ENCODE results near the gene SYNC. TPM values are rescaled to one million over a fixed set of nuclear protein-coding genes. Genes with fewer than 3 reads are reported as not detected.
"Not testable (repeated sequence)": the region's sequence is repeated elsewhere in the genome, so short reads cannot be mapped to it uniquely, and the experiment has no call there.

SYNC gene
- polyA plus RNA-seq, 3 donors: 0.56 to 9.0 (median 5.6) TPM

DNA sequence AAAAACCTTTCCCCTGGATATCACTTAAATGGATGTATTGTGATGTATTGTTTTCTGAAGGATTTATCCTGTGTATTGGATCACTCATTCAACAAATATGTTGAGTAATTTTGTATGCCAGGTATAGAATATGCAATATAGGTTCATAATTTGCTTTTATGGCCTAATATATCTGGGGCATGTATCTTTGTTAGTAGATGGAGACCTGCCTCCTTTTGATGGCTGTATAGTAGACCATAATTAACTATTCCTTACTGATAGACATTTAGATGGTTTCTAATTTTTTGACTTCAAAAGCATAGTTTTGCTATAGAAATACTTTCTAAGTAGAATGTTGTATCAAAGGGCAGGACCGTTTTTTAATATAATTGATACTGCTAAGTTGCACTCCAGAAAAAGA is 43.0 kb downstream of the SYNC start:
- 94% methylated on average over 1 of the region's 1 CpG for WGBS, 3 donors
- H3K27ac ChIP-seq (ENCODE audit: low read depth, low read length): no peak overlapping the region

DNA sequence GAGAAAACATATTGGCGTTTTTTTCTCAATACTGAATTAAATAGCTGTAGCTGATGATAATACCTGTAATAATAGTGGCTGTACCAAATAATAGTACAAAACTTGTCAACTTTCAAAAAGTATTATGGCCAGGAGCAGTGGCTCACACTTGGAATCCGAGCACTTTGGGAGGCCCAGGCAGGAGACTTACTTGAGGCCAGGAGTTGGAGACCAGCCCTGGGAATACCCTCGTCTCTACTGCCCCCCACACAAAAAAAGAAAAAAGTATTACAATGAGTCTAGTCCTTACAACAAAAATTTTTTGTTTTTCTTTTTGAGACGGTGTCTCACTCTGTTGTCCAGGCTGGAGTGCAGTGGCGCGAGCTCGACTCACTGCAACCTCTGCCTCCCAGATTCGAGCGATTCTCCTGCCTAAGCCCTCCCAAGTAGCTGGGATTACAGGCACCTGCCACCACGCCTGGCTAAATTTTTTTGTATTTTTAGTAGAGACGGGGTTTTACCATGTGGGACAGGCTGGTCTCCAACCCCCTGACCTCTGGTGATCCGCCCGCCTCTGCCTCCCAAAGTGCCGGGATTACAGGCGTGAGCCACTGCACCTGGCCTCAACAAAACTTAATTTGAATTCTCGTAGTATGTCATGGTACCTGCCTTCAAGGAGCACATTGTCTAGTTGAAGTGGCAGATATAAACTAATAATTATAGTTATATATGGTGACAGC is 50.2 kb downstream of the SYNC start:
- H3K27ac ChIP-seq (ENCODE audit: low read depth, low read length): no peak overlapping the region

DNA sequence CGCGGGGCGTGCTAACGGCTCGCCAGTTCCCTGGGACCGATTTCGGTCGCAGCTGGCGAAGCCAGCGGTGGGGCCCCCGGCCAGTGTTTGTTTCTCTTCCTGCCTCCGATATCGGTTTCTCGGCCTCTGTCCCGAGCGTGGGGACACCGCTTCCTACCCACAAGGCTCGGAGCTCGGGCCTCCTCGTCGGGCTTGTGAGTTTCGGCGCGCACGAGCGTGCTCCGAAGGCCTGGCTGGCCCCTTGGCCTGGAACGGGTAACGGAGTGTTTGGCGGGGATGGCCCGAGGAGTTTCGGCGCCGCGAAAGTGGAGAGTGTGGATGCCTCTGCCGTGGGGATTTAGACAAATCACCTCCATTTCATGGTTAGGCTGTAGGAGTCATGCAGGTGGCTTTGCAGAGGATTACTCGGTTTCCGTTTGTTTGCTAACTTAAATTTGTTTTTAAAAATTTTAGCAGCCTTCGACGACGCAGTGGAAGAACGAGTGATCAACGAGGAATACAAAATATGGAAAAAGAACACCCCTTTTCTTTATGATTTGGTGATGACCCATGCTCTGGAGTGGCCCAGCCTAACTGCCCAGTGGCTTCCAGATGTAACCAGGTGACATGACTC is 51.0 kb downstream of the SYNC start:
- 0 to 1% (median 1%) methylated on average over 43 of the region's 43 CpGs for WGBS, 3 donors

More for the DNA sequence above, 50.2 kb downstream of the SYNC start:
- 85 to 88% (median 87%) methylated on average over 16 of the region's 16 CpGs for WGBS, 3 donors

DNA sequence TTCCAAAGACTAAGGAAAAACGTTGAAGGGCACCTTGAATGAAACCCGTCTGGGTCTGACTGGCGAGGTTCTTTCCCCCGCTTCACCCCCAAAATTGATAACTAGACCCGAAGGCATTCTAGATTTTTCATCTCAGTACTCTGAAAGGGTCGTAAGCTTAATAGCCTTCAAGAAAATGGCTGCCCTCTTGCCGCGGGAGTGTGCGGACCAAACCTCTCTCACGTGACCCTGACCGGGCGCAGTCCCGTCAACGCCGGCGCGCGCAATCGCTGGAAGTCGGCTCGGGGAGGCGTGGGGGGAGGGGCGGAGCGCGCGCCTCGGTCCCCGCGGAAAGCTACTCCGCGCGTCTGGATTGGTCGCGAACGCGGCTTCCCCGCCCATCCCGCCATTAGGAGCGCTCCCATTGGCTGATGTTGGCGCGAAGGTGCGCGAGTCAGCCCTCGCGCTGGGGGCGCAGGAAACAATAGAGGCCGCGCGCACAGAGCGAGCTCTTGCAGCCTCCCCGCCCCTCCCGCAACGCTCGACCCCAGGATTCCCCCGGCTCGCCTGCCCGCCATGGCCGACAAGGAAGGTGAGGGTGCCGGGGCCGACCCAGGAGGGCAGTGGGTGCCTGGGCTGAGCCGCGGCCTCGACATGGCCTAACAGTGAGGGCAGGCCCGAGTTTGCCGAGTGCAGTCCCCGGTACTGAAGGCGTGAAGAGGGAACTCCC is 51.7 kb downstream of the SYNC start, which contains the start of gene RBBP4:
TSS of gene RBBP4 (plus strand) at position 457 of the 709 bp plus-strand sequence. CDS start at position 556, 99 bp downstream.
- peak within 1 kb of the TSS; percentile 94 for H3K27ac ChIP-seq (ENCODE audit: low read depth, low read length)
- 0 to 1% (median 1%) methylated on average over 64 to 67 of the region's 67 CpGs for WGBS, 3 donors

More for the DNA sequence above, 51.0 kb downstream of the SYNC start:
- peak overlapping the region; percentile 59 for H3K27ac ChIP-seq (ENCODE audit: low read depth, low read length)

DNA sequence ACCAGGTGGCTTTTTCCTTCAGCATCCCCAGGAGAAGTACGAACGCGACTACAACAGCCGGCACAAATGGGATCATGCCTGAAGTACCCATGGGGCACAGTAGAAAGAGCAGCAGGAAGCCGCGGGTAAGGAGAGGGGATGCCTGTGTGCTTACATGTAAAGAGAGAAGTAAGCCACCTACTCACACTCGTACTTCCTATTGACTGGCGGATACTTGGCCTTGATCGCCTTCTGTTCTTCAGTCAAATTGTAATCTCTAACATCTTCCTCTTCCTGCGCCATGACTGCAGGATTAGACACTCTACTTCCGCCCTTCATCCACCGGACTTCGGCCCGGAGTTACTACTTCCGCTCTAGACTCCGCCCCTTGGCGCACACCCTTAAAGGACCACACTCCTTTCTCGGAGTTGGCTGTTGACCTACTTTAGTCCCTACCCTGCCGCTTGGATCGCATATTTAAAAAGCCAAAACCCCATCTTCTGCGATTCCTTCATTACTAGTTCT is 52.3 kb downstream of the SYNC start, which contains the start of gene ZBTB8OS:
TSS of gene ZBTB8OS (minus strand) at position 303 of the 504 bp plus-strand sequence. CDS start at position 282, 21 bp downstream.
- H3K27ac ChIP-seq (ENCODE audit: low read depth, low read length): peak within 1 kb of the TSS; percentile 94
- 0 to 1% (median 0%) methylated on average over 21 of the region's 21 CpGs for WGBS, 3 donors

DNA sequence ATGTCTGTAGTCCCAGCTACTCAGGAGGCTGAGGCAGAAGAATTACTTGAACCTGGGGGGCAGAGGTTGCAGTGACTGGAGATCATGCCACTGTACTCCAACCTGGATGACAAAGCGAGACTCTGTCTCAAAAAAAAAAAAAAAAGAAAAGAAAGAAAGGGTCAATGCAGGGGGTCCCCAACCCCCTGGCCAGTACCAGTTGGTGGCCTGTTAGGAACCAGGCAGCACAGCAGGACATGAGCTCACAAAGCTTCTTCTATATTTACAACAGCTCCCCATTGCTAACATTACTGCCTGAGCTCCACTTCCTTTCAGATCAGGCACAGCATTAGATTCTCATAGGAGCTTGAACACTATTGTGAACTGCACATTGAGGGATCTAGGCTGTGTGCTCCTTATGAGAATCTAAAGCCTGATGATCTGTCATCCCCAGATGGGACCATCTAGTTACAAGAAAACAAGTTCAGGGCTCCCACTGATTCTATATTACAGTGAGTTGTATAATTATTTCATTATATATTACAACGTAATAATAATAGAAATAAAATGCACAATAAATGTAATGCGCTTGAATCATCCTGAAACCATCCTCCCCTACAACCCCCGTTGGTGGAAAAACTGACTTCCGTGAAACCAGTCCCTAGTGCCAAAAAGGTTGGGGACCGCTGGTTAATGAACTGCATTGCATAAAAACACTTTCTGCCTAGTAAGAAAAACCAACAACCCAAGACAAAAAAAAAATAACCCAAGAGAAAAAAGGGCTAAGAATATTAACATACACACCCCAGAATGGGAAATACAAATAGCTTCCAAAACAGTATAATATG is 55.0 kb downstream of the SYNC start:
- WGBS, 3 donors: 77 to 87% (median 81%) methylated on average over 6 of the region's 6 CpGs

DNA sequence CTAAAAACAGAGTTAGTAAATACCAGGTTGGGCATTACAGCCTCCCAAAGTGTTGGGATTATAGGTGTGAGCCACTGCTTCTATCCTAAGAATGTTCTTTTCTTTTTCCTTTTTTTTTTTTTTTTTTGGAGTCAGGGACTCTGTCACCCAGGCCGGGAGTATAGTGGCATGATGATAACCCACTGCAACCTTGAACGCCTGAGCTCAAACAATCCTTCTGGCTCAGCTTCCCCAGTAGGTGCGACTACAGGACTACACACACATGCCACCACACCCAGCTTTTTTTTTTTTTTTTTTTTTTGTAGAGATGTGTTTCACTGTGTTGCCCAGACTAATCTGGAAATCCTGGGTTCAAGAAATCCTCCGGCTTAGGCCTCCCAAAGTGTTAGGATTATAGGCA is 58.1 kb downstream of the SYNC start:
- no peak overlapping the region for H3K27ac ChIP-seq (ENCODE audit: low read depth, low read length)
- WGBS, 3 donors: 48 to 95% (median 78%) methylated on average over 4 of the region's 4 CpGs

More for the DNA sequence above, 55.0 kb downstream of the SYNC start:
- H3K27ac ChIP-seq (ENCODE audit: low read depth, low read length): no peak overlapping the region

DNA sequence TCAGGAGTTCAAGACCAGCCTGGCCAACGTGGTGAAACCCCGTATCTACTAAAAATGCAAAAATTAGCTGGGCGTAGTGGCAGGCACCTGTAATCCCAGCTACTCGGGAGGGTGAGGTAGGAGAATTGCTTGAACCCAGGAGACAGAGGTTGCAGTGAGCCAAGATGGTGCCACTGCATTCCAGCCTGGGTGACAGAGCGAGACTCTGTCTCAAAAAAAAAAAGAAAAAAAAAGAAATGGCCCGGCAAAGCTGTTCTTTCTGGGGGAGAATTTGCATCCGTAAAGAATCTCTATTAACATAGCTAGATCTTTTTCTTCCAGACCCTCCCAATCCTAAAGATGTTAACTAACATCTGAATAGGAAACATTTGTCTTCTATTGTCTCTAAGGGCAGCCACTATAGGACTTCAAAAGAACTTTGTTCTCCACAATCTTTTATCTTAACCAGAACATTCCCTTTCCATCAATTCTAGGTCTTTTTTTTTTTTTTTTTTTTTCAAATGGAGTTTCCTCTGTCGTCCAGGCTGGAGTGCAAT is 60.2 kb downstream of the SYNC start:
- 79 to 89% (median 85%) methylated on average over 8 of the region's 8 CpGs for WGBS, 3 donors
- not testable (repeated sequence) for H3K27ac ChIP-seq (ENCODE audit: low read depth, low read length)

DNA sequence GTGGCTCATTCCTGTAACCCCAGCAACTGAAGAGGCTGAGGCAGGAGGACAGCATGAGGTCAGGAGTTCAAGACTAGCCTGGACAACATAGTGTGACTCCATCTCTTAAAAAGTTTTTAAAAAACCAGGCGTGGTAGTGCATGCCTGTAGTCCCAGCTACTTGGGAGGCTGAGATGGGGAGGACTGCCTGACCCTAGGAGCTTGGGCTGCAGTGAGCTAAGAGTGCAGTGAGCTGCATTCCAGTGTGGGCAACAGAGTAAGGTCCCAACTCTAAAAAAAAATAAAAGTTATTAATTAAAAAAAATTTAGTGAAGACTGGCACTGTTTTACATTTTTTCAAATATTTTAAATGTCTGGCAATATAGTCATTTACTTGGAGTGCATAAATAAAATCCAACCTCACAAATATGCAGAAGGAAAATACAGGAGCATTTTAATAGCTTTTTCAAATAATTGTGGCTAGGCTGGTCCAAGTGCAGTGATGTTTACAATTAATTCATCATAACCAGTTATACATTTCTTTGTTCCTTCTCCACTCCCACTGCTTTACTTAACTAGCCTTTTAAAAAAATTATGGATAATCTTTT is 63.0 kb downstream of the SYNC start:
- WGBS, 3 donors: 93 to 94% (median 93%) methylated on average over 1 of the region's 1 CpG
- H3K27ac ChIP-seq (ENCODE audit: low read depth, low read length): no peak overlapping the region

DNA sequence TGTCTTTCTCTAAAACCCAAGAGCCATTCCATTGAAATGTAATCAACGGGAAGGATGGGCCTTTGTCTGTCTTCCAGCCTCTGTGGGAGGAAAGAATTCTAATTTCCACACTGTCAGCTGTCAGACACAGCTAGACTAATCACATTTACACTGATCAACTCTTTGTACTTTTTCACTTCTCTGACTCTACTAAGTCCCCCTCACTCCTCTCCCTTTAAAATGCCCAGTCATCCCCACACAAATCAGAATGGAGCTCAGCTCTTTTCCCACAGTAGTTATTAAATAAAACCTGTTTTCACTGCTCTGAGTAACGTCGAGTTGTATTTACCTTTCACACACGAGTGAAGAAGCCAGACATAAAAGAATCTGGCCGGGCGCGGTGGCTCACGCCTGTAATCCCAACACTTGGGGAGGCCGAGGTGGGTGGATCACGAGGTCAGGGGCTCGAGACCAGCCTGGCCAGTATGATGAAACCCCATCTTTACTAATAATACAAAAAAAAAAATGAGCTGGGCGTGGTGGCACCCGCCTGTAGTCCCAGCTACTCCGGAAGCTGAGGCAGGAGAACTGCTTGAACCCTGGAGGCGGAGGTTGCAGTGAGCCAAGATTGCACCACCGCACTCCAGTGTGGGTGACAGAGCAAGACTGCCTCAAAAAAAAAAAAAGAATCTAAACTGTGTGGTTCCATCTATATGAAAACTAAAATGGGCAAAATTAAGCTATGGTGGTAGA is 65.5 kb downstream of the SYNC start:
- no peak overlapping the region for H3K27ac ChIP-seq (ENCODE audit: low read depth, low read length)
- WGBS, 3 donors: 74 to 79% (median 79%) methylated on average over 16 of the region's 16 CpGs

DNA sequence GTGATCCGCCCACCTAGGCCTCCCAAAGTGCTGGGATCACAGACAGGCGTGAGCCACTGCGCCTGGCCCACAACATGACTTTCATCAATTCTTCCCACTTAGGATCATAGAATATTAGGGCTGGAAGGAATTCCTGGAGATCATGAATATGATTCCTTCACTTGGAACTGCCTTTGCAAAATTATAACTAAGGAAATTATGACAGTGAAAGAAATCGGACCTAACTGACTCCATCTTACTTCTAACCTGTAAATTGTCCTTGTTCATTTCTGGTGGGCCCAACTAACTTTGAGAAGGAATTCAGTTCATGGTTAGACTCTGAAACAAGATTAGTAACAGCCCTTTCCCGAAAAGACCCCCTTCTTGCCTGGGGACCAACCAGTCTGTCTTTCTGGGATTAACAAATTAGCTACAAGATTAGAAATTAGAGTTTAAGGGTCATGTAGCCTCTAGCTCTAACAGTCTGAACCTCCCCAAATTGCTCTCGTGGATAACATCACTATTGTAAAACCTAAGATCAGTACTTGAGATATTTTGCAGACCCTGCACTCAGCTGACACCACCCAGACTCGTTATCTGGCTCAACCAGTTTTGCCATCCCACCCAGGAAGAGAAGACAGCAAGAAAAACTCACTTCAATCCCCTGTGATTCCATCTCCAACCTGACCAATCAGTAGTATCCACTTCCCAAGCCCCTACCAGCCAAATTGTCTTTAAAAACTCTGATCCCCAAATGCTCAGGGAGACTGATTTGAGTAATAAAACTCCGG is 66.9 kb downstream of the SYNC start:
- WGBS, 3 donors: 93 to 96% (median 96%) methylated on average over 8 of the region's 8 CpGs
- H3K27ac ChIP-seq (ENCODE audit: low read depth, low read length): no peak overlapping the region

DNA sequence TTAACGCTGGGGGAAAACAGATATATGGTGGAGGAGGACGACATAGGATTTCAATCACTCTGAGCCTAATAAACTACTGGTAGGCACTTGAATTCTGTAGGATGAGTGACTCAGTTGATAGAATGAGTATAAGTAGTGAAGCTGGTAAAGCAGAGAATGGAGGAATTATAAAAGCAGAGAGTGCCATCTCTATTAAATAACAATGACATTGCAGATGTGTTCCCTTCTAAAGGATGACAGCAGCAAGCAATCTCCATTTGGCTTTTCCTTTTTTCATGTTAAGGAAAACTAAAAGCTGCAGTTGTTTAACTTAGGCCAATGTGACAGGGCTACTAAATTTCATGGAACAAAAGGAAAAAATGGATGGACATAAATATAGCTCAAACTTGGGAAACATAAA is 69.7 kb downstream of the SYNC start:
- 70 to 82% (median 73%) methylated on average over 2 of the region's 2 CpGs for WGBS, 3 donors
- H3K27ac ChIP-seq (ENCODE audit: low read depth, low read length): no peak overlapping the region

DNA sequence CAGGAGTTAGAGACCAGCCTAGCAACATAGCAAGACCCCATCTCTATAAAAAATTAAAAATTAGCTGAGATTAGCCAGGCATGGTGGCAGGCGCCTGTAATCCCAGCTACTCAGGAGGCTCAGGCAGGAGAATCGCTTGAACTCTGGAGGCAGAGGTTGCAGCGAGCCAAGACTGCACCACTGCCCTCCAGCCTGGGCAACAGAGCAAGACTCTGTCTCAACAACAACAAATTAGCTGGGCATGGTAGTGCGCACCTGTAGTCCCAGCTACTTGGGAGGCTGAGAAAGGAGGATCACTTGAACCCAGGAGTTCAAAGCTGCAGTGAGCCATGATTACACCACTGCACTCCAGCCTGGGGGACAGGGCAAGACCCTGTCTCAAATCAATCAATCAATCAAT is 72.4 kb downstream of the SYNC start:
- H3K27ac ChIP-seq (ENCODE audit: low read depth, low read length): not testable (repeated sequence)
- WGBS, 3 donors: 97 to 99% (median 99%) methylated on average over 4 of the region's 4 CpGs
